Tibial nerve (tissue), 4 donors: ENCODE data around the gene RBCK1.

Experiments used
- EP300 ChIP-seq, 2 donors: sonication (generic); formaldehyde crosslinking; IDR thresholded peaks; one replicate each; pipeline ENCODE4 v1.6.1; 2017; ENCODE audit warnings: antibody characterized with exemption in 2 of 2, mild to moderate bottlenecking in 1 of 2
- POLR2A ChIP-seq, 2 donors: fragments of 450-650 bp; IDR thresholded peaks; one replicate each; pipeline ENCODE4 v1.6.1; 2017; ENCODE audit warnings: antibody characterized with exemption in 2 of 2, mild to moderate bottlenecking in 2 of 2, moderate library complexity in 2 of 2
- TF ChIP-seq, protein P1 (sequence below), 5 experiments: fragments of 200-600 bp in 3 of 5; fragments of 450-650 bp in 2 of 5; sonication (generic) in 3 of 5; IDR thresholded peaks; one replicate each; pipeline ENCODE4 v1.5.1; 2016 to 2019; ENCODE audit warnings: antibody characterized with exemption in 5 of 5, mild to moderate bottlenecking in 3 of 5, moderate library complexity in 2 of 5

GRCh38 chr20:469746-470490, 61.8 kb downstream of the RBCK1 start:
- TF ChIP-seq, protein P1, sequence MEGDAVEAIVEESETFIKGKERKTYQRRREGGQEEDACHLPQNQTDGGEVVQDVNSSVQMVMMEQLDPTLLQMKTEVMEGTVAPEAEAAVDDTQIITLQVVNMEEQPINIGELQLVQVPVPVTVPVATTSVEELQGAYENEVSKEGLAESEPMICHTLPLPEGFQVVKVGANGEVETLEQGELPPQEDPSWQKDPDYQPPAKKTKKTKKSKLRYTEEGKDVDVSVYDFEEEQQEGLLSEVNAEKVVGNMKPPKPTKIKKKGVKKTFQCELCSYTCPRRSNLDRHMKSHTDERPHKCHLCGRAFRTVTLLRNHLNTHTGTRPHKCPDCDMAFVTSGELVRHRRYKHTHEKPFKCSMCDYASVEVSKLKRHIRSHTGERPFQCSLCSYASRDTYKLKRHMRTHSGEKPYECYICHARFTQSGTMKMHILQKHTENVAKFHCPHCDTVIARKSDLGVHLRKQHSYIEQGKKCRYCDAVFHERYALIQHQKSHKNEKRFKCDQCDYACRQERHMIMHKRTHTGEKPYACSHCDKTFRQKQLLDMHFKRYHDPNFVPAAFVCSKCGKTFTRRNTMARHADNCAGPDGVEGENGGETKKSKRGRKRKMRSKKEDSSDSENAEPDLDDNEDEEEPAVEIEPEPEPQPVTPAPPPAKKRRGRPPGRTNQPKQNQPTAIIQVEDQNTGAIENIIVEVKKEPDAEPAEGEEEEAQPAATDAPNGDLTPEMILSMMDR (IDR thresholded peaks at IDR 0.05), result no peak
- no peak for TF ChIP-seq EP300 (IDR thresholded peaks at IDR 0.05)
- TF ChIP-seq POLR2A (IDR thresholded peaks at IDR 0.05), result no peak
